ENCODE measurements around the gene TNIP2. TPM values are rescaled to one million over a fixed set of nuclear protein-coding genes. Genes with fewer than 3 reads are reported as not detected.

The TNIP2 gene
- total and polyA plus RNA-seq, 2 of the 13 experiments (the other 11 are each of a cell fraction or from before 2014, with no cell fraction given), result 25.6 to 38.0 TPM

GRCh38 chr4:2761035-2761923 is 5.1 kb upstream of the TNIP2 start (continued):
- TF ChIP-seq ZBTB39 (CRISPR knock-in tag; IDR thresholded peaks at IDR 0.05), result no peak
- TF ChIP-seq ETS1 (CRISPR knock-in tag; IDR thresholded peaks at IDR 0.05), result no peak
- TF ChIP-seq ZNF598 (CRISPR knock-in tag; IDR thresholded peaks at IDR 0.05; ENCODE audit: borderline replicate concordance), result 0 out of 2 replicates have a peak, but pooled peaks have one; percentile 14
- no peak; the same call in 1 of the 2 replicates for TF ChIP-seq NRL (CRISPR knock-in tag; IDR thresholded peaks at IDR 0.05; ENCODE audit: borderline replicate concordance)
- no peak for TF ChIP-seq TIGD3 (CRISPR knock-in tag; IDR thresholded peaks at IDR 0.05; ENCODE audit: borderline replicate concordance)
- no peak for TF ChIP-seq ZNF770 (CRISPR knock-in tag; IDR thresholded peaks at IDR 0.05)
- no peak for TF ChIP-seq ZNF446 (CRISPR knock-in tag; IDR thresholded peaks at IDR 0.05)
- no peak for TF ChIP-seq RELA (CRISPR knock-in tag; IDR thresholded peaks at IDR 0.05)
- TF ChIP-seq ZNF614 (CRISPR knock-in tag; IDR thresholded peaks at IDR 0.05; ENCODE audit: borderline replicate concordance), result peak; percentile 75; the same call in 1 of the 2 replicates
- no peak for TF ChIP-seq RAD51 (IDR thresholded peaks at IDR 0.05; ENCODE audit: borderline replicate concordance)
- no peak for TF ChIP-seq ZNF143 (CRISPR knock-in tag; IDR thresholded peaks at IDR 0.05)
- no peak for TF ChIP-seq GZF1 (CRISPR knock-in tag; IDR thresholded peaks at IDR 0.05)
- TF ChIP-seq YY1 (IDR thresholded peaks at IDR 0.05; ENCODE audit: insufficient read depth, insufficient replicate concordance, low read depth, low read length), result no peak
- TF ChIP-seq MXD4 (CRISPR knock-in tag; IDR thresholded peaks at IDR 0.05), result no peak
- TF ChIP-seq DNMT3B (CRISPR knock-in tag; conservative IDR thresholded peaks at IDR 0.05), result no peak
- no peak for TF ChIP-seq ZNF333 (CRISPR knock-in tag; IDR thresholded peaks at IDR 0.05; ENCODE audit: borderline replicate concordance)
- TF ChIP-seq HOXD1 (CRISPR knock-in tag; IDR thresholded peaks at IDR 0.05), result no peak
- TF ChIP-seq TEAD3 (CRISPR knock-in tag; optimal IDR thresholded peaks at IDR 0.05; ENCODE audit: borderline replicate concordance), result peak; percentile 67
- no peak for TF ChIP-seq ZNF816 (CRISPR knock-in tag; IDR thresholded peaks at IDR 0.05; ENCODE audit: borderline replicate concordance)
